HG02852 (cell line): Measurements from ENCODE around the gene CYGB.
"Not testable (repeated sequence)": the region's sequence is repeated elsewhere in the genome, so short reads cannot be mapped to it uniquely, and the experiment has no call there.

Source experiments
- ATAC-seq: cut with Tn5 transposase; IDR thresholded peaks from one replicate; pipeline ENCODE4 v1.9.1; 2021; ENCODE audit warnings: mild to moderate bottlenecking, moderate library complexity; ENCODE audit not compliant: unreplicated experiment

The CYGB gene

DNA sequence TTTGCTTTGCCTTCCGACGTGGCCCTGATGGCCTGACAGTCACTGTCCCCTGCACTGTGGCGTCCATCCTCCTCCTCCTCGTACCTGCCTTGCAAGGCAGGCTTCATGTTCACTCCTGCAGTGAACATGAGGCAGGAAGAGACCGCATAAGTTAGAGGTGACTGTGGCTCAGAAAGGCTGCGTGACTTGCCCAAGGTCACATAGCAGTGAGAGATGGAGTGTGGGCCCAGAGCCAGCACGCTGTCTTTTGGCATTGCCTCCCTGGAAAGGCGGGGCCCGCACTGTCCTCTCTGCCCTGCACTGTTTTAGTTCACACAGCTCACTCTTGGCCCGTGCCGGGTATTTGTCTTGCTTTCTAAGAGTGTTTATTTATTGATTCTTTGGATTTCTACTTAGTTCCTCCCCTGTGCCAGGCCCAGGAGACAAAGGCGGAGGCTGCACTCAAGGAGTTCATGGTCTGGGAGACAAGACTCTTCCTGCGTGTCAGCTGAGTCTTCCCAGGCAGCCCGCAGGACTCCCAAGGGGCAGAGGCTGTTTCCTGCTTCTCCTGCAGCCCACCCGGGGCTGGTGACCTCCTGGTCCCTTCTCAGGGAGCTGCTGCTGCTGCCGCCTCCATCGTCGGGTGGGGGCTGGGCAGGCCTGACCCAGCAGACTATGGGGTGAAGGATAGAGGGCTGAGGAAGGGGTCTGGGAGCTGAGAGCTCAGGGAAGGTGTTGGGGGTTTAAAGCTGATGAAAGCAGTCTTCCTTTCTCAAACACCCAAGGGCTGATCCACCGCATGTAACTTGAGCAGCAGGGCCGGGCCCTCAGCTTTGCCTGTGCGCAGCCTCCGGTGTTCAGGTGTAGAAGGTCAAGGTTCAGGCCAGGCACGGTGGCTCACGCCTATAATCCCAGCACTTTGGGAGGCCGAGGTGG, 12.7 kb downstream of the CYGB start:
- no peak for ATAC-seq

GRCh38 chr17:76523084-76524037, 14.1 kb downstream of the CYGB start:
- ATAC-seq: no peak

- ATAC-seq: not testable (repeated sequence)
Measured at GRCh38 chr17:76521683-76522082, 15.8 kb downstream of the CYGB start.

GRCh38 chr17:76521262-76521661, 16.2 kb downstream of the CYGB start:
- no peak for ATAC-seq

- ATAC-seq: no peak
Measured at GRCh38 chr17:76519048-76519966, 18.2 kb downstream of the CYGB start.

DNA sequence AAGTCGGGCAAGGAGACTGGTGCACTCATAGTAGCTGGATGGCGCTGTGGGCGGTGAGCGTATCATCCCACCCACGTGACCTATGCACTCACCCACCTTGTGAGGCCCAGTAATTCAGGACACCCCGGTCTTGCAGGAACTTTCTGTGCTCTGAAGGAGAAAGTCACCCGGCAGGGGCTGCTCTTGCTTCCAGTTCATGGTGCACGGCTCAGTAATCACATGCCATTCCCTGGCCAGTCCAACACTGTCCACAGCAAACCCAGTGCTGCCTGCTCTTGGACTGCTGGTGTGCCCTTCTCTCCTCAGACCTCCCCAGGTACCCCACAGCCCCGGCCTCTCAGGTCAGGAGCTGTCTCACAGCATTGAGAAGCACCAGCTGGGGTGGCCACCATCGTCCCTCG, 19.9 kb downstream of the CYGB start:
- ATAC-seq: no peak

- peak; percentile 67 for ATAC-seq
Measured at GRCh38 chr17:76515274-76515949, 22.1 kb downstream of the CYGB start.

- not testable (repeated sequence) for ATAC-seq
Measured at GRCh38 chr17:76514355-76514754, 23.2 kb downstream of the CYGB start.

DNA sequence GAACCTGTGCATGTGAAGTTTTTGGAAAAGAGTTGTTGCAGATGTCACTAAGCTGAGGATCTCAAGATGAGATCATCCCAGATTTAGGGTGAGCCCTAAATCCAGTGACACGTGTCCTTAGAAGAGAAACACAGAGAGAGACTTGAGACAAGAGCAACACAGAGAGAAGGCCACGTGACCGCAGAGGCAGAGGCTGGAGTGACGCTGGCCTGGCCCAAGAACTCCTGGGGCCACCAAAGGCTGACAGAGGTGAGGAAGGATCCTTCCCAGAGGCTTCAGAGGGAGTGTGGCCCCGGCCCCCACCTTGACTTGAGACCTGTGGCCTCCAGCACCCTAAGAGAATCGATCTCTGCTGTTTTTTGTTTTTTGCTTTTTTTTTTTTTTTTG, 24.2 kb downstream of the CYGB start:
- ATAC-seq: no peak

DNA sequence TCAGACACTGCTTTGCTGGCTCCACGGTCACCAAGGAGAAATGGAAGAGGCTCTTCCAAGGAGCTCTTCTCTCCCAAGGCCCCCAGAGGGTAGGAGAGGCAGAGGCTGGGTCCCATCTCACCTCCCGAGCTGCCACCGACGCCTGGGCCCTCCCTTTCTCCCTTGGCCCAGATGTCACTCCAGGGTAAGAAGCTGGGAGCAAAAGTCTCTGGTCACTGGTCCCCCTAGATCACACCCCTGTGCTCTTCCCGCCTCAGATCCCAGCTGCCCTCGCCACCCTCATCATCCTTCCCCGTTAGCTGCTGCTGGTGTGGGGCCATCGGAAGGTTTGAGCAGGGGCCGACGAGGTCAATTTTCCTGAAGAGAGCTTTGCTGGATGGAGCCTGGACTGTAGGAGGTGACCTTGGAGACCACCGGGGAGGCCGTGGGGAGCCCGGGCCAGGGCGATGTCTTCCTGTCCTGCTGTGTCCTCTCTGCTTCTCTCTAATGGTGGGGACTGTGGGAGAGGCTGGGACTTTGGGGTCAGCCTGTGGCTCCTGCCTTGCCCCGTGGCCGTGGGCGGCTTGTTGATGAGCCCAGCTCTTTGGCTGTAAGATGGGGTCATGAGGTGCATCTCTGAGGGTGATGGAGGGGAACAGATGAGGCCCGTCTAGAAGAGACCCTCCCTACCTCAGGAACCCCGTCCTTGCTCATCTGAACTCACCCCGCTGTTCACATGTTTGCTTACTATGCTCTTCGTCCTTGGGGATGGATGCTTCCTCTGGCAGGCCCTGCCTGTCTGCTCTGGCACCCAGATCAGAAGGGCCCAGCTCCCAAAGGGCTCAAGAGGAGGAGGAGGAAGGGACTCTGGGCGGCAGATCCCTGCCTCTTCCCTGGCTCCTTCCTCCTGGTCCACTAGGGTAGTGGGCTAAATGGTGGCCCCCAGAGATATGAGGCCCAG, 24.9 kb downstream of the CYGB start:
- no peak for ATAC-seq

DNA sequence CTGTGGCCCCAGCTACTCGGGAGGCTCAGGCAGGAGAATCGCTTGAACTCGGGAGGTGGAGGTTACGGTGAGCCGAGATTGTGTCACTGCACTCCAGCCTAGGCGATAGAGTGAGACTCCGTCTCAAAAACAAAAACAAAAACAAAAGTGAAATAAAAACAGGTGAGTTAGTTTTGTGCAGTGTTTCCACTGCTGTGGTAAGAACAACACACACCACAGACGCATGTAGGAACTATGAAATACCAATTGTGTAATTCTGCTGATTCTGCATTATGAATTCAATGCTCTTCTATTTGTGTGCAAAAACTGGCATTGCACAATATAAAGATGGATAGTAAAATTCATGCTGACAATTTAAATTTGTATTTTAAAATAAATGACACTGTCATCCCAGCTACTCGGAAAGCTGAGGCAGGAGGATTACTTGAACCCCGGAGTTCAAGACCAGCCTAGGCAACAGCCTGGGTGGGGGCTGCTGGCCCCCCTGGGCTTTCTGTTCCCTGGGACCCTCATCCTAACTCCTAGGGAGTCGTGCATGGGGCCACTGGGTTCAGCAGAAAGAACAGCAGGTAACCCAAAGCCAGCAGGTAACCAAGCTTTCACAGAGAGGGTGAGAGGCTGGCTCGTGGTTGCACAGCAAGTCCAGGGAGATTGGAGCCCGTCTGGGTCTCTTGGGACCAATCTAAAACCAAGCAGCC, 25.7 kb downstream of the CYGB start:
- ATAC-seq: no peak

DNA sequence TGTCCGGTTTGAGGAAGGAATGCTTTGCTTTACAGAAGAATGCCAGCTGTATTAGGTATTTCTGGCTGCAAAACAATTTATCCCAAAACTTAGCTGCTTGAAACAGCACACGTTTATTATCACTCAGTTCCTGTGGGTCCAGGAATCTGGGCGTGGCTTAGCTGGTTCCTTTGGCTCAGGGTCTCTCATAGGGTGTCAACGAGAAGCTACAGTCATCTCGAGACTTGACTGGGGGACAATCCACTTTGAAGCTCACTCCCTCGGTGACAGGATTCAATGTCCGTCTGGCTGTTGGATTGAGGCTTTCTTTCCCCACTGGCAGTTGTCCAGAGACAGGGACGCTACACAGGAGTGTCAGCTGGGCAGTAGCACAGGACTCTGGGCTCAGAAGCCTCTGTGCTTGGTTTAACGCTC, 26.7 kb downstream of the CYGB start:
- no peak for ATAC-seq

DNA sequence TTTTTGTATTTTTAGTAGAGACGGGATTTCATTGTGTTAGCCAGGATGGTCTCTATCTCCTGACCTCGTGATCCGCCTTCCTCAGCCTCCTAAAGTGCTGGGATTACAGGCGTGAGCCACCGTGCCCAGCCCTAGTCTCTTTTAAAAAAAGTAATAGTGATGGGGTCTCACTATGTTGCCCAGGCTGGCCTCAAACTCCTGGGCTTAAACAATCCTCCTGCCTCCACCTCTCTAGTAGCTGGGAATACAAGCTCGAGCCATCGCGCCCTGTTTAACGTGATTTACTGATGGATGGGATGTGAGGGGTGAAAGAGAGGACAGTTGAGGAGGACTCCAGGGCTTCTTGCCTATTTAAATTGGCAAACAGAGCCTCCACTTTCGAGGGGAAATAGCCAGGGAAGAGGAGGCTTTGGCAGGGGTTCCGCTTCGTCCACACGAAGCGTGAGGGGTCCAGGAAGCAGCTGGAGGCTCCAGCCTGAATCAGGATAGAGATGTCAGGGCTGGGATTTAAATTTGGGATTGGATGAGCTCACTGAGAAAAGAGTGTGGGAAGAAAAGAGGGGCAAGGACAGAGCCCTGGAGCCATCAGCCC, 28.9 kb downstream of the CYGB start:
- not testable (repeated sequence) for ATAC-seq

DNA sequence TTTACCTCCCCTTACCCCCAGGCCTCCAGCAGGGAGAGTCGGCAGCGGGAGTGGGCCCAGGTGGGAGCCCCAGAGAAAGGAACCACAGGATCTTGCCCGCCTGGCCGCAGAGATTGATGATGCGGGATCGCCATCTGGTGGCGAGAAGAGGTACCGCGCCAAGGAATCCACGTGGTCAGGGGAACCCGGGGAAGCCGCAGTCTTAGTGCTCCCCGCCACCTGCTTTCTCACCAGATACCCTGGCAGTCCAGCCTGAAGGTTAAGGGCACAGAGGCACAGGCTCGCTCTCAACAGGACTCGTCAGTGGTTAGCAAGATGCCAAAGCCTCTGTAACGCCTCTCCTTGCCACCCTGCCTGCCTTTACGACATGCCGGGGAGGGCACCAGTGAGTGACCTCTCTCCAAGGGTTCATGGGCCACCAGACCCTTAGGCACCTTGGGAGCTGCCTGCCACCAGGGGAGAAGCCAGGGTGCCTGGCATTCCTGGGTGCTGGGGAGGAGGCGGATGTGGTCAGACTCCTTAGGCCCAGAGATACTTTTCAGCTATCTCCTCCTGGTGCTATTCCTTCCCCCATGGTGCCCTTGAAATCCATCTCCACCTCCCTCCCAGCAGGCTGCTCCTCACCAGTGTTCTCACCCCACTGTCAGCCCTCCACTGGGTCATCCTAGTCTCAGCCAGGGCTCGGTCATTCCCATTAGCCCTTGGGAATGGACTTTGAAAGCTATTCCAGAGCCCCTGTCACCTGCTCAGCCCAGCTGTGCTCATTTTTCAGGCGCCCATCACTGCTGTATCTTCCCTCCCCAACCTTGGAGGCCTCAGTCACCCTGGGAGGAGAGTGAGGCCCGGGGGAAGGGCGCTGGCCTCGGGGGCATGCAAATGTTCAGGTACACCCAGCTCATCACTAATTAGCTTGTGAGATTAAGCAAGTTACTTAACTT, 30.8 kb downstream of the CYGB start:
- no peak for ATAC-seq

GRCh38 chr17:76504117-76504516, 33.4 kb downstream of the CYGB start:
- no peak for ATAC-seq

GRCh38 chr17:76502341-76503211, 34.9 kb downstream of the CYGB start:
- ATAC-seq: no peak
